Thyroid gland (tissue), 4 donors: ENCODE data around the gene MC5R.

ENCODE experiments used
- CTCF ChIP-seq, 6 experiments: fragments of 200-600 bp in 3 of 6; fragments of 450-650 bp in 3 of 6; sonication (generic) in 3 of 6; IDR thresholded peaks; one replicate each; pipeline ENCODE4 v1.5.1; 2016 to 2019; ENCODE audit warnings: antibody characterized with exemption in 6 of 6, mild to moderate bottlenecking in 2 of 6, inconsistent platforms in 1 of 6, moderate library complexity in 1 of 6
- POLR2A ChIP-seq, 2 donors: fragments of 450-650 bp; IDR thresholded peaks; one replicate each; pipeline ENCODE4 v1.6.1; 2017; ENCODE audit warnings: antibody characterized with exemption in 2 of 2, mild to moderate bottlenecking in 2 of 2, moderate library complexity in 1 of 2

DNA sequence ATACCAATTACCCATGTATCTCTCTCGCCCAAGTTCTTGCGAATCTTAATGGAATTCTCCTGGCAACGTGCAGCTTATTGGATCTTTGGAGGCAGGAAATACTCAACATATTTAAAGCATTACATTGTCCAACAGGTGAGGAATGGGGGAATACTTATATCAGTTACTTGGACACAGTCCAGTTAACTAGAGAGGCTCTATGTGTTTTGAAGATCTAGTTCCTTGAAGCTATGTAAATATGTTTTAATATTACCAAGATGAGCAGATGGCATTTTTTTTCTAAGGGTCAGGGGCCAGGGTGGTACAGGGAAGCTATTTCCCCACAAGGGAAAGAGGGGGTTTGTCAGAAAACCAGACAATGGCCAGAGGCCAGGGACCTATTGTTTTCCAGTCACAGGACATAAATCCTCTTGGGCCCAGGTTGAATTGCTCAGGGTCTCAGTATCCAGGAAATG lies 26.8 kb upstream of the MC5R start:
- TF ChIP-seq POLR2A (IDR thresholded peaks at IDR 0.05) (no peak), CTCF (IDR thresholded peaks at IDR 0.05) (no peak)
